HG03159 (cell line): ENCODE results near the gene SPATC1L.

ENCODE experiments used
- ATAC-seq: cut with Tn5 transposase; IDR thresholded peaks from one replicate; pipeline ENCODE4 v1.9.1; 2021; ENCODE audit warnings: mild to moderate bottlenecking, moderate library complexity; ENCODE audit not compliant: unreplicated experiment

Gene SPATC1L

DNA sequence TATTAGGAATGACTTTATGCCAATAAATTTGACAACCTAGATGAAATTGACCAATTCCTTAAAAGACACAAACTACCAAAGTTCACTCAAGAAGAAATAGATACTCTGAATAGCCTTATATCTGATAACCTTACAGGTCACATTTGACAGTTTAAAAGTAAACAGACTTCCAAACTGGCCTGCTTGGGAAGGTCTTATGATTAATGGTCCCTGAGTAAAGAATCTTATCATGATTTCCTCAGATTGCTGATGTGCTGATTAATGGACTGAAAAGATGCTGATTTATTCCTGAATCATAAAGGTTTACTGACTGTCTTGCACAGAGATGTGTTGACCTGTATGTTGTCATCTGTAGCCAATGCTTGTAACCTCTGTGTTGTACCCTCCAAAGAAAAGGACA, 19.2 kb downstream of the SPATC1L start:
- ATAC-seq, result no peak

DNA sequence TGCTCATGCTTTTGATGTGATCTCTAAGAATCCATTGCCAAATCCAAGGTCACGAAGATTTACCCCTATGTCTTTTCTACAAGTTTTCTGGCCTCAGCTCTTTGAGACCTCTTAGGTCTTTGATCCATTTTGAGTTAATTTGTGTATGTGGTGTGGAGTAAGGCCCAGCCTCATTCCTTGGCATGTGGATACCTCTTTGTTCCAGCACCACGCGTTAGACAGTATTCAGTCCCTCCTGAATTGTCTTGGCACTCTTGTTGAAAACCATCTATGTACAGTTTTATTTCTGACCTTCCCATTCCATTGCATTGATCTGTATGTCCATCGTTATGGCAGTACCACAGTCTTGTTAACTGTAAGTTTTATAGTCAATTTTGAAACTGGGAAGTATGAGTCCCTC, 20.9 kb downstream of the SPATC1L start:
- no peak for ATAC-seq

DNA sequence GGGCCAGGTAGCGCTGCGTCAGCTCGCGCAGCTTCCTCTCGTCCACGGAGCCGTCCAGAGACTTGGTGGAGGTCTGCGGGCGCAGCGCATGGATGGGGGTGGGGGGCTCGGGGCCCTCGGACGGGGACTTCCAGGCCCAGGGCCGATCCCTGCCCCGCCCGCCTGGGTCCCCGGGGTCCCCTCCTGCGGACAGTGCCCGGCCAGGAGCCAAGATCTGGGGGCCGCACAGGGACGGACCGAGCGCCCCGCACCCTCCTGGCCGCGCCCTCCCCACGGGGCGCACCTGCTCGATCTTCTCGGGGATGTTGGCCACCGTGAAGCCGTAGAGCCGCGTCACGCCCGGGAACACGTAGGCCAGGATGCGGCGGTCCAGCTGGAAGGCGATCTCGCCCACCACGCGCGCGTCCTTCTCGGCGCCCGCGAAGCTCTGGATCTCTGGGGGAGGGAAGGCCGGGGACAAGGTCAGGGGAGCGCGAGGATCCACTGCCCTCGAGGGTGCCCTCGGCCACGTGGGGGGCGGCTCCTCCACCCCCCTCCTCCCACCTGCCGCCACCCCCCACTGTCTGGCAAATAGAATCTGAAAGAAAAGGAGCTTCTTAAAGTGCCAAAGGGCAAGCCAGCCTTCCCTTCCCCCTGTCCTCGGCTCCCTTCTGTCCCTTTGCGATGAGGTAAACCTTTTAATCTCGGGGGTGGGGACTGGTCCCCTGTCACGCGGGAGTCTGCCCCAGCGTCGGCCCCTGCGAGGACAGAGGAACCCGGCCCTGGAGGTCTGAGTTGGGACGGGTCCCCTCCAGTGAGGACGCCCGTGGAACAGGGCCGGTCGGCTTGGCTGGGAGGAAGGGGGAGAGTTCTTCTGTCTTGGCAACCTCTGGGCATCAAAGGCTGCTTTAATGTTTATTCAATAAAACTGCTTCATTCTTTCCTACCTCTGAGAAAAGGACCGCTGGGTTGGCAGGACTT, 22.3 kb downstream of the SPATC1L start:
- no peak for ATAC-seq

DNA sequence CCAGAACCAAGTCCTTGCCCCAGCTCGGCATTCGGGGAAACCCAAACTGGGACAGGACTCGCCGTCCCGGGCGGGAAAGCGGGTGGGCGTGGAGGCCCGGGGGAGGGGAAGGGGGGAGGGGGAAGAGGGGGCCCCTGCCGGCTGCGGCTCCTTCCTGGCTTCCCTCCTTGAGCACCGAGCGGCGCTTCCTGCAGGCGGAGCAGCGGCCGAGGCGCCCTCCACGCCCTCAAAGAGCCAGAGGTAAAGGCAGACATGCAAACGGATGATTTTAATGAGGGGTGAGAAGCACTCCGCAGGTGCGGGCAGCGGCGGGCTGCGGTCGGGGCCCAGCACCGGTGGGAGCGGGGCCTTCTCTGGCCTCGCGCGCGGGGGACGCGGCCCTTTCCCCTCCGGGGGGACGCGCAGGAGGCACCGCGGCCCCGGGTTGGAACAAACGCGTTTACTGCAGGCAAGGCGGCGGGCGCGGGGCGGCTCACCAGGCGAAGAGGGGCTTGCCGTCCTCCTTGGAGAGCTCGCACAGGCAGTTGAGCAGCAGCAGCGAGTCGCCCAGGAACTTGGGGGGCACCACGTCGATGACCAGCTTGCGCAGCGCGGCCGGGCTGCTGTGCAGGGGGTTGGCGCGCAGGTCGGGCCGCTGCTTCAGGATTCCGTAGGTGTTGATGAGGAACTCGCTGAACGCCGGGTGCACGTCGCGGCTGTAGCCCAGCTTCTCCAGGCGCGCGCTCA, 23.2 kb downstream of the SPATC1L start:
- no peak for ATAC-seq

DNA sequence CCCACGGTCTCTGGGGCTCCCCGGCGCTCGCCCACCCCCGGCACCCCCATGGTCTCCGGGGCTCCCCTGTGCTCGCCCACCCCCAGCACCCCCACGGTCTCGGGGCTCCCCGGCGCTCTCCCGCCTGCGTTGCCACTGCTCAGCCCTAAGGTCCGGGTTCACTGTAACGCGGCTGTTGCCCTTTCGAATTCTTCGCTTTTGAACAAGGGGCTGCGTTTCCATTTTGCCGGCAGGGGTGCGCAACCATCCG, 23.7 kb downstream of the SPATC1L start:
- ATAC-seq, result no peak

DNA sequence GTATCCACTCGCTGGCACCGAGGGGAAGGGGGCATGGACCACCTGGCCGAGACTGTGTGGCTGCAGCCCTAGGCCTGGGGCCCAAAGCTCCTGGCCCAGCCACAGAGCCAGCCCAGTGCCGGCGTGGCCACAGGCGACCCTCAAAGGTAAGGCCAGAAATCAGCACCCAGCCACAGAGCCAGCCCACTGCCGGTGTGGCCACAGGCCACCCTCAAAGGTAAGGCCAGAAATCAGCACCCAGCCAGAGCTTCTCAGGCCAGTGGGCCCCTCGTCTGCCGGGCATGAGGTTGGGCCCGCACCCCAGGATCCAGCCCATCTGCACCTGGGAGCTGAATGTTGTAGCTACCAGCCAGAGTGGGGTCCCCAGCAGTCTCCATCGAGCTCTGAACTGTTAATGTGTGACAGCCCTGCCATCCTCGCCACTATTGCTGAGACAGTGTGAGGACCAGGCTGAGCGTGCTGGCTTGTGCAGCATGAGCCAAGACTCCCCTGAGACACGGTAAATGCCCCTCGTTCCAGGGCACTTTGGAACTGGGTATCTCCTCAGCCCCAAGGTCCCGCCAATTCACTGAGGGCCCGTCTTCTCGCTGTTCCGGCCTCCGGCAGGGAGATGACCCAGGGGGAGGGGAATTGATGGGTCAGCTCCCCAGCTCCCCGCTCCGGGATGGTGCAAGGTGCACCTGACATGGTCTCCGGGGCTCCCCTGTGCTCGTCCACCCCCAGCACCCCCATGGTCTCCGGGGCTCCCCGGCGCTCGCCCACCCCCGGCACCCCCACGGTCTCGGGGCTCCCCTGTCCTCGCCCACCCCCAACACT, 24.2 kb downstream of the SPATC1L start:
- no peak for ATAC-seq

DNA sequence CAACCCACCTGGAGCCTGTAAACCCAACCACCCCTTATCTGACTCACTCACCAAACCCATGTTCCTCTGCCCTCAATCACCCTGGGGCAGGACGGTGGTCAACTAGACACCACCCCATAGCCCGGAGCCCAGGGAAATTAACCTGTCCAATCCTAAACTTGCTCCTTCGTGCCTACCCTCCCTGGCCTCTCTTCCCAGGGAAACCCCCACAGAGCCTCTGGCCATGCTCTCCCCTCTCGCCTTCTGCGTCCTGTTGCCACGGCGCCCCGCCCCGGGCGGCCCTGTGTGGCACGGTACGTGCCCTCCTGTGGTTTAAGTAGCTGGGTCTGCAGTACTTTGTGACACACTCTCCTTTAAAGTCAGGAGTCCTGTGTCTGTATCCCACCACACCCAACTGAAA, 24.9 kb downstream of the SPATC1L start:
- ATAC-seq, result no peak

DNA sequence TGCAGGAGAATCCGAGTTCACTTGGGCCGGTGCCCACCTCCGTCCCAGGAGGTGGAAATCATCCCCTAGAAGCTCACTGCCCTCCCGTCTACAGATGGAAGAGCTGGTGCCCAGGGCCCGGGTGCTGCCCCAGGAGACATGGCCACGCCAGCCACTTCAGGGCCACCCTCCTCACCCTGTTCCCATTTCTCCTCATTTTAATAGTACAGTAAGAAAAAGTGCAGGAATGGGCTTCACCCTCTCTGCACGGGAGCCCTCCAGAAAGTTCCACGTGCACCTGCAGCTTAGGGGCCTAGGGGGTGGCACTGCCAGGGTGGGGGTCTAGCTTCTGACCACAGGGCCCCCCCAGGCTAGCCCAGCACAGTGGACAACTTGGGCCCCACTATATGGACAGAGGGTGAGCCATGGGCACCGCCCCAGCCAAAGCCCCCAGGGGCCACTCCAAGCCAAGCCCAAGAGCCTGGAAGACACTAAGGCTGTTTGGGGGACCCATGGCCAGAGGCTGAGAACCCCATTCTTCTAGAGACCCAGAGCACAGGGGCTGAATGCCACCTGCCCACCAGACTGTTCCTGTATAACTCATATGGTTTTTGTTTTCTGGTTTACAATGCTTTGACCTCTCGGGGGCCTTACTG, 25.5 kb downstream of the SPATC1L start:
- no peak for ATAC-seq

DNA sequence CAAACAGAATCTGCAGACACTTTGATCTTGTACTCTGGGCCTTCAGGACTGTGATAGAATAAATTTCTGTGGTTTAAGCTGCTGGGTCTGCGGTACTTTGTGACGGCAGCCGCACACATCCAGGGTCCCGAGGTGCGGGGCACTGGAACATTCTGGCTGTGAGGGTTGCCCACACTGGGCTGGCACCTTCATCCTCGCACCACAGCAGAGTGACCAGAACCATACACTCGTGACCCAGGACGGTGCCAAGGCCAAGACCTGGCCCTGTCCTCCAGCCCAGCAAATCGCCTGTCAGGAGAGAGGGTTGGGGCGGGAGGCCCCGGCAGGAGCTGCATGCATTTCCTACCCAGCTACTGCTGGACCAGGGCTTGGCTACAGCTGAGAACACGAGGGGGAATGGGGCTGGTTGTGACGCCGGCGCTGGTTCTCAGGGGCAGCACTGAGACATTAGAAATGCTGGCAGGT, 26.2 kb downstream of the SPATC1L start:
- no peak for ATAC-seq

DNA sequence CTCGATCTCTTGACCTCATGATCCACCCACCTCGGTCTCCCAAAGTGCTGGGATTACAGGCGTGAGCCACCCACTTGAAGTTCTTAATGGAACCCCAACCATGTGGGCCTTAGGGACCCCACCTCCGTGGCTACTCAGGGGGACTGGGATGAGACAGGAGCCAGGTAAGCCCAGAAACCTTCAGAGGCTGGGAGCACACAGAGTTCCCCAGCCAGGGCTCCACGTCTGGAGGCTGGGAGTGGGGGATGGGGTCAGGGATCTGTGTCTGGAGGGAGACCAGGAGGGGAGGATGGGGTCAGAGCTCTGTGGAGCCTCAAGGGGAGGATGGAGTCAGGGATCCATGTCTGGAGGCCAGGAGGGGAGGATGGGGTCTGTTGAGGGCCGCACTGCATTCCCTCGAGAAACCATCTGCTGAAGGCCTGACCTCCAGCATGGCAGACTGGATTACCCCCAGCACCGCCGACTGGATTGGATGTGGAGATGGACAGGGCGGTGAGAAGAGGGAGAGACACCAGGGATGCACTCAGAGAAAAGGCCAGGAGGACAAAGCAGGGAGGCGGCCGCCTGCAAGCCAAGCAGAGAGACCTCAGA, 26.8 kb downstream of the SPATC1L start:
- no peak for ATAC-seq

DNA sequence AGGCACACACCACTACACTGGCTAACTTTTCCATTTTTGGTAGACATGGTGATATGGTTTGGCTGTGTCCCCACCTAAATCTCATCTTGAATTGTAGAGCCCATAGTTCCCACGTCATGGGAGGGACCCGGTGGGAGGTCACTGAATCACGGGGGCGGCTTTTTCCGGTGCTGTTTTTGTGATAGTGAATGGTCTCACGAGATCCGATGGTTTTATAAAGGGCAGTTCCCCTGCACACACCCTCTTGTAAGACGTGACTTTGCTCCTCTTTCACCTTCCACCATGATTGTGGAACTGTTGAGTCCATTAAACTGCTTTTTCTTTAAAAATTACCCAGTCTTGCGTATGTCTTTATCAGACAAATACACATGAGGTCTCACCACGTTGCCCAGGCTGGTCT, 27.6 kb downstream of the SPATC1L start:
- no peak for ATAC-seq

DNA sequence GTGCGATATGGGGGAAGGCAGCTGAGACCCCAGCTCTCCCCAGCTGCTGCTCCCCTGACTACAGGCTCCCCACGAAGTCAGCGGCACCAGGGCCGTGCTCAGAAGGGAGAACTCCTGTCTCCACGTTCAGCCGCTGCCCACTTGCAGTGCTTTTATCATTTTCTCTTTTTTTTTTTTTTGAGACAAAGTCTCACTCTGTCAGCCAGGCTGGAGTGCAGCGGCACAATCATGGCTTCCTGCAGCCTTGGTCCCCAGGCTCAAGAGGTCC, 27.9 kb downstream of the SPATC1L start:
- ATAC-seq, result no peak

DNA sequence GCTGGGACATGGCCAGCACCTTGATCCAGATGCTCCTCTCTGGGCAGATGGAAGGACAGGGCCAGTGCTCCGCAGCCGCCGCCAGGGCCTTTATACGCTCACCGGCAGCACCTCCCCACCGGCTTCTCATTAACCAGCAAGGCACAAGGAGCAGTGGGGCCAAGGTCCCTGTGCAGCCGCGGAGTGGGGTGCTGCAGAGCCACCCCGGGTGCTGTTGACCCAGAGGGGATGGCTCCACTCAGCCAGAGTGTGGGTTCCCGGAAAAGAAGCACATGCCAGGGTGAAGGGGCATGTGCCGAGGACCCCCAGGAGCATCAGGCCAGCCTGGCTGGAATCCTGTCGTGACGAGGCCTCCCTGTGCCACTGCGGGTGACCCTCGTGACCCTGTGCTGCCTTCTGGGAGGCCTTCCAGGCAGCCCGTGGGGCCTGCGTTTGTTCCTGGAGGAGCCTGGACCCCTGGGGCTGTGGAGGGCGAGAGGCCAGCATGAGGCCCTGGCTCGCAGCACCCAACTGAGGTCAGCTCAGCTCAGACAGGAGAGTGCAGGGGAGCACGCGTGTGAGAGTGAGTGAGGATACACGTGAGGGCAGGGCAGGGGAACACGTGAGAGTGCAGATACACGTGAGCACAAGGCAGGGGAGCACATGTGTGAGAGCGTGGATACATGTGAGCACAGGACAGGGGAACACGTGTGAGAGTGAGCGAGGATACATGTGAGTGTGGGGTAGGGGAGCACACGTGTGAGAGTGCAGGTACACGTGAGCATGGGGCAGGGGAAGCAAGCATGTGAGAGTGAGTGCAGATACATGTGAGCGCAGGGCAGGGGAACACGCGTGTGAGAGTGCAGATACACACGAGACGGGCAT, 28.5 kb downstream of the SPATC1L start, which contains the start of gene FTCD:
Gene FTCD (minus strand): TSS at position 66 of the 864 bp plus-strand sequence. CDS start 56 bp downstream, at position 10.
- ATAC-seq, result no peak

DNA sequence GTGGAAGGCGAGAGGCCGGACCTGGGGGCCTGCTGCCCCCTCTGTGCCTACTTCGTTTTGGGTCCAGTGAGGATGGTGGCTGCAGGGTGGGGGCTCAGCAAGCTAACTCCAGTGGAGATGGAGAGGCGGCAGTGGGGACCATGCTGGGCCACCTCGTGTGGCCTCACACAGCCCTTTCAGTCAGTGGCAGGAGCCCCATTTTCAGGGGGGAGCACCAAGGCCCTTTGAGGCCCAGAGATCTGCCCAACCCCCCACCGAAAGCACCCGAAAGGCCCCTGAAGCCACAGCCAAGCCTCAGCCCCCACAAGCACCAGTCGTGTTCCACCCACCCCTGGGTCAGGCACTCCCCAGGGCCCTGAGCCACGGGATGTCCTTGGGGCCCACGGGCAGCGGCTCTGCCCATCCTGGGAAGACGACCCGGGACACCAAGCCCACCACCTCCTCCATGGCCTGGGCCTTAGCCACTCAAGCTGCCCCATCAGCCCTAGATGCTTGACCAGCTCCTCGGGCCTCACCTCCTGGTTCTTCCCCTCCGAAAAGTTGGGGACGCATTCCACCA, 29.2 kb downstream of the SPATC1L start:
- ATAC-seq, result no peak

DNA sequence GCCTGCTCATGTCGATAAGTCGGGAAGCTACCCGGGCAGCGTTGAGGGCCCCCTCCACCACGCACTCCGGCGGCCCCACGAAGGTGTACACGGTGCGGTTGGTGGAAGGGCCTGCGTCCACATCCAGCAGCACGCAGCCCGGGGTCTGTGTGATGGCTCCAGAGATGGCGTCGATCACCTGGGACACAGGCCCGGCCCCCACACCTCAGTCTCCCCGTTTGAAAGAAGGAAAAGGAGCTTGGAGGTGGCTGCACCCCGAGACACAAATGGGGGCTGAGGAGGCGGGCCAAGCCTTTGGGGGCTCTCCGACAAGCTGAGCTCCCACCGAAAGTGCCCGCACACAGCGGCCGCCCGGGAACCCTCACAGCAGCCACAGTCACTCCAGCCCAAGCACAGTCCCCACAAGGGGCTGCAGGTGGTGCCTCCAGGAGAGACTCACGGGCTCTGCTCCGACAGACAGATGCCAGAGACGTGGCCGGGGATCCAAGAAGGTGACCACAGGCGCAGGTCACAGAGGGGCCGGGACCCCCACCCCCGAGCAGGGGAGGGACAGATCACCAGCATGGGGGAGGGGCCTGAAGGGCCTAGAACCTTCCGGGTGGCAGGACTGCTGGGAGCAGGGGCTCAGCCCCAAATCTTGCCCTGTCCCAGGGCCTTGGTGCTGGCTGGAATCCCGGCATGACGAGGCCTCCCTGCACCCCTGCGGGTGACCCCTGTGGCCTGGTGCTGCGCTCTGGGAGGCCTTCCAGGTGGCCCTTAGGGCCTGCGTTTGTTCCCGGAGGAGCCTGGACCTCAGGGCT, 29.9 kb downstream of the SPATC1L start:
- ATAC-seq, result no peak

DNA sequence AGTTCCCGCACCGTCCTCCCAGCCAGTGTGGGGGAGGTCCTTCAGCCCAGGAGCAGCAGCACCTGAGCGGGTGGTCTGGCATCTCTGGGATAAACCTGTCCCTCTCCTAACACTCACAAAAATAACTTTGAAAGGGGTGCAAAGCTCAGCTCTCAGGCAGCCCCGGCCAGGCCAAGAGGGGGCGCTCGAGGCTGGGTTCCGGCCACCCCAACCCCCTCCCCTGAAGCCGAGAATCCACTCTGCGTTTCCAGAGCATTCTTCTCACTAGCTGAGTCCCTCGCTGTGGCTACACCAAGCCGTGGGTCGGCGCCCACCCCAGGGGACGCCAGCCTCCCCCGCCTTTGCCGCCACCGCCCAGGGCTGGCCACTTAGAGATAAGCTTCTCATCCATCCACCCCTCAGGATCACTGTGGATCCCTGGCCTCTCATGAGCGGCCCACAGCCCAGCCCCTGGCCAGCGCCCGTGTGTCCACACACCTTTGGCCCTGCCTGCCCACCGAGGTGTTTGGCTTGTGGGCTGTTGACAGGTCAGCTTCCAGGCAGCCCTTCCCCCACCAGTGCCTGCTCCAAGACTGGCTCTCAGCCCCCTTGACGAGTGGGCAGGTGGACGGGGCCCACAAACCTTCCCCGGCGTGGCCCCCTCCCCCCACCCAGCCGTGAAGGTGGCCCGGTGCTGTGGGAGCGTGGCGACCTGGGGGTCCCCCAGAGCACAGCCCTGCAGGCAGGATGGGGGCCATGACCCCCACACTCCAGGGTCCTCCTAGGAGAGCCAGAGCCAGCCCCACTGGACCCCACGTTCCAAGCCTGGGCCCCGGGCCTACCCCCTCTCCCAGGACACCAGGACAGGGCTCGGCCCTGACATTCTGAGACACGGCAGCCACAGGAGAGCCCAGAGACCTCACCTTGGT, 30.8 kb downstream of the SPATC1L start:
- ATAC-seq, result no peak

DNA sequence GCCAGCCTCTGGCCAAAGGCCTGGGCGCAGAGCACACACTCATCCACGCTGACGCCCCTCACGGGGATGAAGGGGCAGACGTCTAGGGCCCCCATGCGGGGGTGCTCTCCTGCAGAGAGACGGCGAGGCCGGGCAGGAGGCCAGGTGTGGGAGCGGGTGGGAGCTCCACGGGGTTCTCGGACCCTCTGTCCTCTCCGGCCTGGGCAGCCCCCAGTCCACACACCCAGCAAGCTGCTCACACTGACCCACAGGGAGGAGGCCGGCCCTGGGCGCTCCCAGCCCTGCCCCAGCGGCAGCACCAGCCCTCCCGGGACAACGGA, 31.4 kb downstream of the SPATC1L start:
- no peak for ATAC-seq
